ENCODE measurements around the gene FOXA3. TPM values are rescaled to one million over a fixed set of nuclear protein-coding genes. Genes with fewer than 3 reads are reported as not detected.

FOXA3 gene
- total RNA-seq, 1 experiment from 2014 or later, result 22.2 TPM

DNA sequence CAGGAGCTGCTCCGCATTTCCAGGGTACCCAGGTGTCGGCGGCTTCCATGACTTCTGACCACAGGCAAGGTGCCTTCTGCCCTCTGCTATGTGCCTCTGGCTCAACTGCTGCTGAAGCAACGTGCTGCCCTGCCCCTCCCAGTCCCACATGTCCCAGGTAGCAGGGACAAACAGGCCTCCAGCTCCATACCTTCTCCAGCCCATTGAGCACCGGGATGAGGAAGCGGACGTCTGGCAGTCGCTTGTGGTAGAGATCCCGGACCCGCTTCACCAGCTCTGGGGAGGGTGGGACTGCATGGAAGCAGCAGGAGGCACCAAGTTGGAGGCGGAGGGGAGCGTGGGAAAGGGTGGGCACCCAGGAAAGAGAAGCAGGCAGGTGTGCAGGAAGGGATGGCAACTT lies 40.9 kb upstream of the FOXA3 start:
- Histone ChIP-seq H3K9me3 (ENCODE audit: control insufficient read depth, low read depth, low read length) (no peaks in the 10 kb centered on the region), H4K8ac (replicated peaks; ENCODE audit: insufficient read length, low read depth, low read length) (no peak overlapping the region), H3K27me3 (ENCODE audit: insufficient read depth, low read length) (no peaks in the 10 kb centered on the region), H3K23ac (ENCODE audit: insufficient read length, low read depth, low read length) (no peak overlapping the region), H3K27ac (ENCODE audit: insufficient read length, low read depth, low read length) (no peak overlapping the region), H3K56ac (ENCODE audit: insufficient read length, low read depth, low read length) (no peak overlapping the region), H4K5ac (ENCODE audit: insufficient read length, low read depth, low read length) (no peak overlapping the region), H2BK20ac (ENCODE audit: low read depth, low read length, poor library complexity, severe bottlenecking) (no peak overlapping the region), H2BK15ac (ENCODE audit: low read depth, low read length) (no peak overlapping the region), H2BK5ac (ENCODE audit: insufficient read length, low read length) (no peak overlapping the region), H3T11ph (ENCODE audit: low read length) (no peak overlapping the region), H3K4me1 (ENCODE audit: insufficient read depth, low read length) (0 out of 2 replicates have a peak, but pooled peaks cover 1% of the 10 kb centered on the region), H2BK12ac (ENCODE audit: insufficient read length, low read depth, low read length) (no peak overlapping the region), H2BK120ac (ENCODE audit: low read depth, low read length, poor library complexity, severe bottlenecking) (no peak overlapping the region), H3K4me2 (ENCODE audit: insufficient read depth, insufficient read length, low read length) (no peak overlapping the region), H3K4ac (ENCODE audit: low read depth, low read length) (no peak overlapping the region), H3K9ac (ENCODE audit: extremely low read depth, insufficient read length, low read length) (no peak overlapping the region), H3K79me1 (ENCODE audit: insufficient read depth, low read depth, low read length, poor library complexity, severe bottlenecking) (no peaks in the 10 kb centered on the region), H4K20me1 (ENCODE audit: control insufficient read depth, insufficient read depth, insufficient read length) (no peaks in the 10 kb centered on the region), H2AFZ (ENCODE audit: low read length) (no peak overlapping the region), H3K18ac (ENCODE audit: insufficient read length, low read depth, low read length) (no peak overlapping the region), H3K14ac (ENCODE audit: insufficient read depth, low read length) (no peak overlapping the region), H2AK5ac (ENCODE audit: insufficient read length, low read length) (no peak overlapping the region), H3K23me2 (ENCODE audit: insufficient read length, low read depth, low read length, poor library complexity, severe bottlenecking) (no peaks in the 10 kb centered on the region), H4K91ac (ENCODE audit: insufficient read length, low read depth, low read length) (no peak overlapping the region), H3K79me2 (ENCODE audit: insufficient read depth, low read length) (no peaks in the 10 kb centered on the region)
- DNase-seq, result no peak
- Mint-ChIP-seq H3K36me3 (ENCODE audit: insufficient read depth in 1 of 3, low read depth in 3 of 3) (peaks cover 41 to 89% (median 84%) of the 10 kb centered on the region in 3 experiments), H3K9me3 (no peaks in the 10 kb centered on the region), H3K4me1 (peaks cover 10 to 19% of the 10 kb centered on the region in 2 experiments), H3K27ac (no peak overlapping the region), H3K27me3 (ENCODE audit: low read depth) (no peaks in the 10 kb centered on the region), H3K4me3 (no peak overlapping the region)
- WGBS (ENCODE audit: extremely low coverage, insufficient read length, low lambda C conversion rate), result no CpG with 5 or more reads among the region's 12 CpGs
- TF ChIP-seq, protein P1, sequence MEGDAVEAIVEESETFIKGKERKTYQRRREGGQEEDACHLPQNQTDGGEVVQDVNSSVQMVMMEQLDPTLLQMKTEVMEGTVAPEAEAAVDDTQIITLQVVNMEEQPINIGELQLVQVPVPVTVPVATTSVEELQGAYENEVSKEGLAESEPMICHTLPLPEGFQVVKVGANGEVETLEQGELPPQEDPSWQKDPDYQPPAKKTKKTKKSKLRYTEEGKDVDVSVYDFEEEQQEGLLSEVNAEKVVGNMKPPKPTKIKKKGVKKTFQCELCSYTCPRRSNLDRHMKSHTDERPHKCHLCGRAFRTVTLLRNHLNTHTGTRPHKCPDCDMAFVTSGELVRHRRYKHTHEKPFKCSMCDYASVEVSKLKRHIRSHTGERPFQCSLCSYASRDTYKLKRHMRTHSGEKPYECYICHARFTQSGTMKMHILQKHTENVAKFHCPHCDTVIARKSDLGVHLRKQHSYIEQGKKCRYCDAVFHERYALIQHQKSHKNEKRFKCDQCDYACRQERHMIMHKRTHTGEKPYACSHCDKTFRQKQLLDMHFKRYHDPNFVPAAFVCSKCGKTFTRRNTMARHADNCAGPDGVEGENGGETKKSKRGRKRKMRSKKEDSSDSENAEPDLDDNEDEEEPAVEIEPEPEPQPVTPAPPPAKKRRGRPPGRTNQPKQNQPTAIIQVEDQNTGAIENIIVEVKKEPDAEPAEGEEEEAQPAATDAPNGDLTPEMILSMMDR (conservative IDR thresholded peaks at IDR 0.05), result no peak
